IMR-90 (cell line): ENCODE measurements around the gene MAP2. TPM values are rescaled to one million over a fixed set of nuclear protein-coding genes. Genes with fewer than 3 reads are reported as not detected.

Experiments used
- ATAC-seq: fragments of 200-7000 bp; cut with Tn5 transposase; 2 replicates; pipeline ENCODE4 v1.9.1; 2020; ENCODE audit warnings: low read depth, mild to moderate bottlenecking, moderate library complexity
- BruUV-seq: library from RNA; stranded (reverse); fragments of 400-500 nt; replicated peaks from 2 replicates; lab custom pipeline; 2021; lab: Mats Ljungman, UMichigan
- CTCF ChIA-PET: fragments of 300-600 bp; formaldehyde crosslinking; extraction: SDS; loops from one replicate; lab custom pipeline; 2021; ENCODE audit warnings: antibody characterized with exemption; lab: Yijun Ruan, JAX
- POLR2A ChIA-PET: fragments of 300-600 bp; sonication (Branson Sonifier 250); formaldehyde crosslinking; loops from one replicate; lab custom pipeline; 2022; ENCODE audit warnings: antibody characterized with exemption; ENCODE audit not compliant: unreplicated experiment; lab: Charles Lee
- DNase-seq: peaks from one replicate; pipeline ENCODE4 v3.0.0; 2013
- H2AFZ ChIP-seq: replicated peaks from 2 replicates; pipeline ENCODE3; 2013; ENCODE audit warnings: low read length, mild to moderate bottlenecking; ENCODE audit not compliant: poor library complexity
- H2AK5ac ChIP-seq: 2 replicates; pipeline ENCODE4 v1.6.1; 2013; ENCODE audit warnings: low read depth, low read length, inconsistent platforms
- H2AK9ac ChIP-seq: replicated peaks from 2 replicates; pipeline ENCODE3; 2013; ENCODE audit warnings: mild to moderate bottlenecking, low read depth, low read length, moderate library complexity; ENCODE audit not compliant: poor library complexity
- H2BK120ac ChIP-seq: 2 replicates; pipeline ENCODE4 v1.6.1; 2013; ENCODE audit warnings: low read depth, low read length, inconsistent platforms
- H2BK15ac ChIP-seq: 3 replicates; pipeline ENCODE4 v1.6.1; 2013; ENCODE audit warnings: low read depth, low read length, inconsistent platforms
- H2BK20ac ChIP-seq: 2 replicates; pipeline ENCODE4 v1.6.1; 2013; ENCODE audit warnings: low read depth, mild to moderate bottlenecking, inconsistent platforms, low read length, moderate library complexity
- H2BK5ac ChIP-seq: 2 replicates; pipeline ENCODE4 v1.6.1; 2013; ENCODE audit warnings: mild to moderate bottlenecking, low read depth, low read length, inconsistent platforms; ENCODE audit not compliant: poor library complexity, severe bottlenecking
- H3K14ac ChIP-seq: replicated peaks from 2 replicates; pipeline ENCODE4 v1.6.1; 2013; ENCODE audit warnings: low read depth, low read length, inconsistent platforms
- H3K18ac ChIP-seq: 2 replicates; pipeline ENCODE4 v1.6.1; 2013; ENCODE audit warnings: low read depth, low read length, control low read depth
- H3K23ac ChIP-seq: 2 replicates; pipeline ENCODE4 v1.6.1; 2013; ENCODE audit warnings: low read depth, low read length, inconsistent platforms
- H3K27ac ChIP-seq: 2 replicates; pipeline ENCODE4 v1.5.1; 2013; ENCODE audit warnings: mild to moderate bottlenecking, control low read depth, low read length; ENCODE audit not compliant: insufficient read depth
- H3K27me3 ChIP-seq: 2 replicates; pipeline ENCODE4 v1.6.1; 2013; ENCODE audit warnings: low read length; ENCODE audit not compliant: control insufficient read depth, insufficient read depth
- H3K36me3 ChIP-seq: 2 replicates; pipeline ENCODE4 v1.6.1; 2013; ENCODE audit warnings: low read length, mixed read lengths; ENCODE audit not compliant: control insufficient read depth, insufficient read depth
- H3K4ac ChIP-seq: 2 replicates; pipeline ENCODE4 v1.6.1; 2013; ENCODE audit warnings: low read depth, low read length, inconsistent platforms
- H3K4me1 ChIP-seq: 2 replicates; pipeline ENCODE4 v1.6.1; 2013; ENCODE audit warnings: low read length, mixed read lengths; ENCODE audit not compliant: control insufficient read depth, insufficient read depth
- H3K4me2 ChIP-seq: 2 replicates; pipeline ENCODE4 v1.6.1; 2013; ENCODE audit warnings: low read depth, mild to moderate bottlenecking, control low read depth, low read length, moderate library complexity
- H3K4me3 ChIP-seq: 2 replicates; pipeline ENCODE4 v1.5.1; 2013; ENCODE audit warnings: low read depth, mild to moderate bottlenecking, control low read depth, low read length, moderate library complexity; ENCODE audit not compliant: insufficient read depth
- H3K56ac ChIP-seq: 2 replicates; pipeline ENCODE4 v1.6.1; 2013; ENCODE audit warnings: low read length, inconsistent platforms; ENCODE audit not compliant: insufficient read depth; ENCODE audit errors: extremely low read depth
- H3K79me1 ChIP-seq, 2 experiments: 2 replicates each; pipeline ENCODE4 v1.6.1; 2013; ENCODE audit warnings: low read length in 2 of 2, inconsistent platforms in 1 of 2, low read depth in 1 of 2
- H3K9ac ChIP-seq: 2 replicates; pipeline ENCODE4 v1.6.1; 2013; ENCODE audit warnings: low read depth, low read length, control low read depth
- H3K9me1 ChIP-seq: 2 replicates; pipeline ENCODE4 v1.6.1; 2013; ENCODE audit warnings: low read length, inconsistent platforms; ENCODE audit not compliant: insufficient read depth
- H3K9me3 ChIP-seq: 2 replicates; pipeline ENCODE4 v1.6.1; 2013; ENCODE audit warnings: low read length; ENCODE audit not compliant: control insufficient read depth, insufficient read depth
- H4K20me1 ChIP-seq: 2 replicates; pipeline ENCODE4 v1.6.1; 2013; ENCODE audit warnings: low read length, inconsistent platforms; ENCODE audit not compliant: insufficient read depth
- H4K5ac ChIP-seq: 2 replicates; pipeline ENCODE4 v1.6.1; 2013; ENCODE audit warnings: mild to moderate bottlenecking, low read depth, low read length, control low read depth
- H4K8ac ChIP-seq, 2 experiments: 2 replicates each; pipeline ENCODE4 v1.6.1; 2013; ENCODE audit warnings: low read depth in 2 of 2, low read length in 2 of 2, control low read depth in 1 of 2, inconsistent platforms in 1 of 2
- H4K91ac ChIP-seq: 2 replicates; pipeline ENCODE4 v1.6.1; 2013; ENCODE audit warnings: low read depth, low read length, inconsistent platforms; ENCODE audit not compliant: insufficient read depth
- CEBPB ChIP-seq: IDR thresholded peaks from 2 replicates; pipeline ENCODE4 v1.6.1; 2012; ENCODE audit warnings: low read depth, low read length, improper control_type of control experiment
- CHD1 ChIP-seq: IDR thresholded peaks from 2 replicates; pipeline ENCODE4 v1.6.1; 2012; ENCODE audit warnings: low read depth, low read length, improper control_type of control experiment
- CTCF ChIP-seq: conservative IDR thresholded peaks from 2 replicates; pipeline ENCODE4 v1.5.1; 2012; ENCODE audit warnings: mild to moderate bottlenecking, low read depth, low read length, improper control_type of control experiment
- MAZ ChIP-seq: IDR thresholded peaks from 2 replicates; pipeline ENCODE4 v1.6.1; 2012; ENCODE audit warnings: low read depth, mild to moderate bottlenecking, low read length, improper control_type of control experiment, moderate library complexity, borderline replicate concordance
- MXI1 ChIP-seq: IDR thresholded peaks from 2 replicates; pipeline ENCODE4 v1.6.1; 2012; ENCODE audit warnings: low read depth, mild to moderate bottlenecking, low read length, moderate library complexity, borderline replicate concordance
- NFE2L2 ChIP-seq: fragments of 150-350 bp; IDR thresholded peaks from 2 replicates; pipeline ENCODE4 v1.6.1; 2016; ENCODE audit warnings: low read depth, mild to moderate bottlenecking, low read length
- POLR2A ChIP-seq: IDR thresholded peaks from 2 replicates; pipeline ENCODE4 v1.6.1; 2012; ENCODE audit warnings: mild to moderate bottlenecking, low read depth, low read length
- RAD21 ChIP-seq: IDR thresholded peaks from 2 replicates; pipeline ENCODE4 v1.6.1; 2012; ENCODE audit warnings: low read length, improper control_type of control experiment
- RCOR1 ChIP-seq: IDR thresholded peaks from 2 replicates; pipeline ENCODE4 v1.6.1; 2012; ENCODE audit warnings: mild to moderate bottlenecking, low read length, improper control_type of control experiment; ENCODE audit not compliant: insufficient replicate concordance
- RFX5 ChIP-seq: IDR thresholded peaks from 2 replicates; pipeline ENCODE4 v1.8.0; 2012; ENCODE audit warnings: low read depth, mild to moderate bottlenecking, low read length, moderate library complexity
- USF2 ChIP-seq: fragments of 150-350 bp; IDR thresholded peaks from 2 replicates; pipeline ENCODE4 v1.6.1; 2017; ENCODE audit warnings: mild to moderate bottlenecking, antibody characterized with exemption, low read length, low read depth
- WGBS, 2 experiments: methylation state at CpG; one replicate each; pipeline versions ENCODE4 v1.1.5 to v1.1.7; 2013; ENCODE audit warnings: missing lambda C conversion rate in 2 of 2; ENCODE audit not compliant: insufficient read length in 1 of 2; ENCODE audit errors: extremely low coverage in 2 of 2; 5-methylcytosine and 5-hydroxymethylcytosine counted together
- dilution Hi-C: fragments of 300-500 bp; cut with HindIII; formaldehyde crosslinking; loops from one replicate; pipeline ENCODE4 v1.14.3; 2018; ENCODE audit warnings: low sequenced_read_pairs; ENCODE audit not compliant: unreplicated experiment
- in situ Hi-C: fragments of 300-500 bp; cut with MboI; formaldehyde crosslinking; loops from 3 replicates; pipeline ENCODE4 v1.14.3; 2019; ENCODE audit warnings: low sequenced_read_pairs, inconsistent platforms, mixed read lengths
- intact Hi-C: fragments of 100-400 bp; cut with micrococcal nuclease; formaldehyde crosslinking; loops from 2 replicates; pipeline ENCODE4 v1.10.0; 2022
- polyA plus RNA-seq, 3 experiments: library from polyadenylated mRNA; depleted of rRNA; stranded (reverse); fragments of >200 nt; gene quantifications; 2 replicates each; pipeline ENCODE4 v1.2.3, GENCODE V29; 2012; ENCODE audit warnings: low replicate concordance in 1 of 3
- total RNA-seq: library from RNA; depleted of rRNA; stranded (reverse); fragments of >200 nt; gene quantifications from 2 replicates; pipeline ENCODE4 v1.2.3, GENCODE V29; 2012

The MAP2 gene
- total and polyA plus RNA-seq, 2 of the 4 experiments (the other 2 are of a cell fraction), result 0.29 to 0.36 TPM

- no TSS peak for BruUV-seq
- intact Hi-C loops (no loop called here), in situ Hi-C loops (no loop called here), dilution Hi-C loops (no loop called here)
- Histone ChIP-seq H3K27ac (no peak overlapping the region), H3K56ac (no peak overlapping the region), H4K8ac (no peak overlapping the region), H2BK5ac (no peak overlapping the region), H3K9ac (no peak overlapping the region), H3K14ac (no peak overlapping the region), H2BK15ac (no peak overlapping the region), H3K9me1 (no peaks in the 10 kb centered on the region), H3K4me1 (no peaks in the 10 kb centered on the region), H3K18ac (no peak overlapping the region), H3K4me2 (no peak overlapping the region), H3K79me1 (no peaks in the 10 kb centered on the region), H2BK20ac (no peak overlapping the region), H3K23ac (no peak overlapping the region), H4K5ac (no peak overlapping the region), H3K4ac (no peak overlapping the region), H2BK120ac (no peak overlapping the region), H2AFZ (no peak overlapping the region), H3K9me3 (no peaks in the 10 kb centered on the region), H3K4me3 (no peak overlapping the region), H2AK5ac (no peak overlapping the region), H3K36me3 (no peaks in the 10 kb centered on the region), H2AK9ac (no peak overlapping the region), H4K91ac (no peak overlapping the region), H4K20me1 (no peaks in the 10 kb centered on the region), H3K27me3 (no peaks in the 10 kb centered on the region)
- TF ChIP-seq USF2 (no peak), RCOR1 (no peak), CHD1 (no peak), MXI1 (no peak), NFE2L2 (no peak), MAZ (no peak), CEBPB (no peak), RFX5 (no peak), POLR2A (no peak), RAD21 (no peak), CTCF (no peak)
- WGBS, 2 experiments, result no CpG with 5 or more reads among the region's 2 CpGs
- ATAC-seq (no peak), DNase-seq (peak; percentile 27)
- ChIA-PET CTCF (no interaction called here), POLR2A (no interaction called here)
Observed at GRCh38 chr2:209638346-209638745, 214.5 kb downstream of the MAP2 start.
